Measurements from ENCODE around the gene B4GALNT1.
"Not testable (repeated sequence)": the region's sequence is repeated elsewhere in the genome, so short reads cannot be mapped to it uniquely, and the experiment has no call there.

Gene B4GALNT1

DNA sequence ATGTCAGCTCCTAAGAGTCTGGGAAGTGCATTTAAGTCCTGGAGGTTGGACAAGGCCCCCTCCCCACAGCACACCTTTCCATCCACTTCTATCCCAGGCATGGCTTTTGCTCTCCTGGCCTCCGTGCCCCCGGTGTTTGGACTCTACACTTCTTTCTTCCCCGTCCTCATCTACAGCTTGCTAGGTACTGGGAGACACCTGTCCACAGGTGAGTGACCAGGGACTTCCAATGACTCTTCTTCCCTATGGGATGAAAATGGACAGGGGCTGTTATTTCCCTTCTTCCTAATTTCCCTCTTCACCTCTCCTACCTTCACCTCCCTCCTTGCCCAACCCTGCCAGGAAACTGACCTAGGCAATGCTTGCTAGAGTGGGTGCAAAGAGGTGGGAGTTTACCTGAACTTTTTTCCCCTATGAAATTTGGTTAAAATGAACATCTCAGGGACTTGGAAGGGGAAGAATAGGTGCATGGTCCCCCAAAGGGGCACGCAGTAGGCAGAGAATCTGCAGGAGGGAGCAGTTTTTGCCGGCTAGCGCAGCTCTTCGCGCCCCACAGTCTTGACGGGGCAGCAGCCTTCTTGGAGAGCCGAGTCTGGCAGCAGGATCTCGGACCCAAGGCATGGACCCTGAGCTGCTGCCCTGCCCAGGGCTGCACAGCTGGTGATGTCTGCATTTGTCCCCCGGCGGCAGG is 12.6 kb downstream of the B4GALNT1 start:
- FAIRE-seq, result no peak

DNA sequence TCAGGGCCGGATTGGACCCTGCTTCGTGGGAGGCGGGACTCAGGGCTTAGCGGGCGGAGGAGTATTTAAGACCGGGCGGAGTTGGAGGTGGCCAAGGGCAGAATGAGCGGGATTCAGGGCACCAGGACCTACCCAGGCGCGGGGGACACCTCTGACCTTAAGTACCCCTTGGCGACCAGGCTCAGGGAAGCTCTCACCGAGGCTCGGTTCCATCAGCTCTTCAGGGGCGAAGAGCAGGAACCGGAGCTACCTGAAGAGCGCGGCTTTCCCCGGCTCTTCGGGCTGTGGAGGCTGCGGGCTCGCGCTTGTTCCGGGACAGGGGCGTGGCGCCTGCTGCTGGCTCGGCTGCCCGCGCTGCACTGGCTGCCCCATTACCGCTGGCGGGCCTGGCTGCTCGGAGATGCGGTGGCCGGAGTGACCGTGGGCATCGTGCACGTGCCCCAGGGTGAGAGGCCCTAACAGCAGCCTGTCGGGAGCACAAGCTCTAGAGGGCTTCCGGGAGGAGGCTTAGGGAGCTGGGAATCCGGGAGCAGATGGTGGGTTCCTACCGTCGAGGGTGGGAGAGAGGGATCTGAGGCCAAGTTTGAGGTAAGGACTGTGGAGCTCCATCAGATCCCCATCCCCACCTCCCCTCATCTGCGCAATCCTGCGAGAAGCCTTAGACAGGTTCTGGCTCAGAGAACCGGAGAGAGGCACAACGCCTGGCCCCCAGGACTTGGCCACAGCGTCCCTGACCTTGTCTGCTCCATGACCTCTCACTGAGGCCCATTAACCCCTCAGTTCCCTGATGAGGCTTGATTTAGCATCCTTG is 13.4 kb downstream of the B4GALNT1 start:
- no peak for FAIRE-seq

DNA sequence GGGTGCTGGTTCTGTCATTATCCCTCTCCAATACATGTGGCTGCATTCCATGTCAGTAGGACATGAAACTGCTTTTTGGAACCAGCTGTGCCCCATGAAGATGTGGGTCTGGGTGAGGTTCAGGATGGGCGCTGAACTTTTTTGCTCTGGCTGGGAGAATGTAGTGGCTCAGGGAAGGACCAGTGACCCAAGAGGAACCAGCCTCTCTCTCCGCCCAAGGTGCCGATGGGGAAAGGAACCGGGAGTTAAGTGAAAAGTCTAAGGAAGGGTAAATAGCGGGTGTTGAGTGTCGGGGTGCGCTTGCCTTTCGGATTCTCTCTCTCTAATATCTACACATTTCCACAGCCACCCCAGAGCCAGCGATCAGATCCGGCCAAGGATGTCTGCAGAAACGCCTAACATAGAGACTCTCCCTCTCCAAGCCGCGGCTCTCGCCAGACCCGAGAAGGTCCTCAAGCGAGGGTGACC is 14.0 kb downstream of the B4GALNT1 start:
- FAIRE-seq, result no peak

DNA sequence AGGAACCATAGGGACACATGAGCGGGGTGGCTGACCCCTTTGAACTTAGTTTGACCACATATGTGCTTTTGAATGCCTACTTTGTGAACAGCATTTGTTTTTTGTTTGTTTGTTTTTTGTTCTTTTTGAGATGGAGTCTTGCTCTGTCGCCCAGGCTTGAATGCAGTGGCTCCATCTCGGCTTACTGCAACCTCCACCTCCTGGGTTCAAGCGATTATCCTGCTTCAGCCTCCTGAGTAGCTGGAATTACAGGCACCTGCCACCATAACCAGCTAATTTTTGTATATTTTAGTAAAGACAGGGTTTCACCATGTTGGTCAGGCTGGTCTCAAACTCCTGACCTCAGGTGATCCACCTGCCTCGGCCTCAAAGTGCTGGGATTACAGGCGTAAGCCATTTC is 14.6 kb downstream of the B4GALNT1 start:
- not testable (repeated sequence) for FAIRE-seq

DNA sequence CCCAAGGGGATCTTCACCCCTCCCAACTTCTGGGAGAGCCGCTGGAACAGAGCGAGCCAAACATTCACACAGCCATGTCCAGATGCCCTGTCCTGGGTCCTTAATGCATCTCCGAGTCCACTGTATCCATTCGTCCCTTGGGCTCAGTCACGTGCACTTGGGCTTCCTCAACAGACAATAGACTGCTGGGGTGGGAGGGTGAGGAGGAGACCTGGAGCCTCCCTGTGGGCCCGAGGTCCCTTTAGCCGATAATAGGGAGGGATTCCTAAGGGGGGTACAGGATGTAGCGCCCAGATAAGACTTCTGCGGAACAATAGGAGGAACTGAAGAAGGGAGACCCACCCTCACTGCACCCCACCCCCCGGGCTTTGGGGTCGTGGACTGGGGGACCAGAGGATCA is 15.1 kb downstream of the B4GALNT1 start:
- FAIRE-seq, result no peak

DNA sequence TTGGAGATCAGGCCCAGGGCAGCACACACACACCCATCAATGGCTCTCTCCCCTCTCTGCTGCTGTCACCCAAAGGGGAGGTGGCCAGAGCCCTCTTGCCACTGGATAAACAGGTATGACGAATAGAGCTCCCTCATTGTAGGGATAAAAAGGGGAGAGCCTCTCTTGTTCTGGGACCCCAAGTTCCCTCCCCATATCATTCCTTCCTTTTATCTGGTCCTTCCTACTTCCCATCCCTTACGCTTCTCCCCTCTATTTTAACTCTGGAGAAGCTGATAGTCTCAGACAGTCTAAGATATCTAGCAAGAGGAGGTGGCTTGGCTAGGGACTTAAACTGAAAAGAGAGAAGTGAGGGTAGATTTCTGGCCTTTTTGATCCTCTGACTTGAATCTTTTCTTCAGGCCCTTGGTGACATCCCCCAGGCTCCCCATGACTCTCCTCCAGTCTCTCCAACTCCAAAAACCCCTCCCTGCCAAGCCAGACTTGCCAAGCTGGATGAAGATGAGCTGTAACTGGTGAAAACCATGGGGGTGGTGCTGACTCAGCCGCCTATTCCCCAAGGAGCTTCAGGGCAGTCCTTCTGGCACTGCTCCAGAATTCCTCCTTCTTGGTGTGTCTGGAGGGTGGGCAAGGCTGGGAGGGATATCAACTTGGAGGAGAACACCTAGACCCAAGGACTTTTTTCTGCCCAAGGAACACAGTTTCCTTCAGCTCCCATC is 16.5 kb downstream of the B4GALNT1 start:
- FAIRE-seq, result no peak

DNA sequence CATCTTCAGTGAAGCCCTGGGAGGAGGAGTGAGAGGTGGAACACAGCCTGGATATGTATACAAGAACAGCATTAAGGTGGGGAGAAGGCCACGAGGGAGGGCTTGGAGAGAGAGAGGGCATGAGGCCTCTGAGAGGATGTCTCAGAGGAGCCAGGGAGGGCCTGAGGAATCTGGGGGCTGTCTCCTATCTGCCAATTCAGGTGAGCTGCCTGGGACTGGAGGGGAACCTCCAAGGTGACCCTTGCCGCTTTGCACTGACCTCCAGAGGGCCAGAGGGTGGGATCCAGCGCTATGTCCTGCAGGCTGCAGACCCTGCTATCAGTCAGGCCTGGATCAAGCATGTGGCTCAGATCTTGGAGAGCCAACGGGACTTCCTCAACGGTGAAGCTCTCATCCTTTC is 17.4 kb downstream of the B4GALNT1 start:
- FAIRE-seq, result no peak

DNA sequence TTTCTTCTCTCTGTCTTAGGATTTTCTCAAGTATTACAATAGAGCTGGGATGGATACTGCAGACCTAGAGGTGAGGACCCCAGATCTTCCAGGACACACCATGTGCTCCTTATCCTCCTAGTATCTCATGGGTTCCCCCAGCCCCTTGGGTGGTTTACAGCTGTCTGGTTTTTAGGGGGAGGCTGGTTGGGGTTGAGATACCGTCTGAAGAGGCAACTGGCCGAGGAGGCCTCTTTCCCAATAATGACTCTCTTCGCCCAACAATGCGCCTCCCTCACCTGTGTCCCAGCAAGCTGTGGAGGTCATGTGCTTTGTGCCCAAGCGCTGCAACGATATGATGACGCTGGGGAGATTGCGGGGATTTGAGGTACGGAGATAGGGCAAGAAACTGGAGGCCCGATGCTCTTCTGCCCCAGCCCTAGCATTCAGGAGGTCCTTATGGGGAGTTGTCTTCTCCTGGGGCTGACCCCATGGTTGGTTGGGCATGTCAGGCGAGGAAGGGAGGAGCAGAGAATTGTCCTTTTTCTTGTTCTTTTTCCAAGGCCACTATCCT is 18.0 kb downstream of the B4GALNT1 start:
- no peak for FAIRE-seq

DNA sequence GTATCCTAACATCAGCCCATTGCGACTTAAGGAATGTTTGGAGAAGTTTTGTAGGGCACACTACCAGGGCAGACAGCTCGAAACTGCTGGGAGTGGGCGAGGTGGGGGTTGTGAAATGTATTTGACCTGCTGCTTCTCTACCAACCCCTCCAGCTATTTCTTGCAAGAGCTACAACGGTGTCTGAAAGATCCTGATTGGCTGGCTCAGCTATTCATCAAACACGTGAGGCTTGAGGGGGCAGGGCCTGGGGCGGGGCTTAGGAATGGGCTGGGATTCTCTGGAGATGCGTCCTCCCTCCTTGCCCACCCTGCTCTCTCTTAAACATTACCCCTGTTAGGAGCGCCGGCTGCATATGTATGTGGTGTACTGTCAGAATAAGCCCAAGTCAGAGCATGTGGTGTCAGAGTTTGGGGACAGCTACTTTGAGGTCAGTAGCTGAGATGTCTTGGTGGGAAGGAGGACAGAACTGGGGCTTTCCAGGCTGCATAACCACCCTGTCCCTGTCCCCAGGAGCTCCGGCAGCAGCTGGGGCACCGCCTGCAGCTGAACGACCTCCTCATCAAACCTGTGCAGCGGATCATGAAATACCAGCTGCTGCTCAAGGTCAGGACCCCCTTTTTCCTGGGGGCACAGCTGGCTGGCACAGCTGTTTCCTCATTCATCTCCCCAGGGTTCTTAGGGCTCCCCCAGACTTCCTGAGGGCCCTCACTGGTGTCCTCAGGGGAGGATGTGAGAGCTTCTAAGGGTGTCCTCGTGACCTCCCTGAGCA is 18.6 kb downstream of the B4GALNT1 start:
- FAIRE-seq, result no peak

DNA sequence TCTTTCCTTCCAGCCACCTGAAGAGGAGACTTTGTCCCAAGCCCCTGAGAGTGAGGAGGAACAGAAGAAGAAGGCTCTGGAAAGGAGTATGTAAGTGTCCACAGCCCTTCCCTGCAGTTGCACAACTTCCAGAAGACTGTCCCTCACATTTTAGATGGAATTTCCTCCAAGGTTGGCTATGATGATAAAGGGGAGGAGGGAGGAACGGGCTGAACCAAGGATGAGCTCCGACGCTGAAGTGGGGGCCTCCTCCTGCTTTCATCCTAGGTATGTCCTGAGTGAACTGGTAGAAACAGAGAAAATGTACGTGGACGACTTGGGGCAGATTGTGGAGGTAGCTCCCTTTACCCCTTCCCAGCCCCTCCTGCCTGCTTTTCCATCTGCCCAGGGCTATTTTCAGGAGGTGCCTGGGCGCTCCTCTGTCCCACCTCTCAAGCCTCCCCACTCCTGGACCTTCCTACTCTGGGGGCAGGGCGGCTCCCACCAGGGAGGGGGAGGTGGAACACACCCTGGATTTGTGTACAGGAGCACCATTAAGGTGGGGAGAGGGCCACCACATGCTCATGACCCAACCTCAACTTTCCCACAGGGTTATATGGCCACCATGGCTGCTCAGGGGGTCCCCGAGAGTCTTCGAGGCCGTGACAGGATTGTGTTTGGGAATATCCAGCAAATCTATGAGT is 19.4 kb downstream of the B4GALNT1 start:
- FAIRE-seq, result no peak

DNA sequence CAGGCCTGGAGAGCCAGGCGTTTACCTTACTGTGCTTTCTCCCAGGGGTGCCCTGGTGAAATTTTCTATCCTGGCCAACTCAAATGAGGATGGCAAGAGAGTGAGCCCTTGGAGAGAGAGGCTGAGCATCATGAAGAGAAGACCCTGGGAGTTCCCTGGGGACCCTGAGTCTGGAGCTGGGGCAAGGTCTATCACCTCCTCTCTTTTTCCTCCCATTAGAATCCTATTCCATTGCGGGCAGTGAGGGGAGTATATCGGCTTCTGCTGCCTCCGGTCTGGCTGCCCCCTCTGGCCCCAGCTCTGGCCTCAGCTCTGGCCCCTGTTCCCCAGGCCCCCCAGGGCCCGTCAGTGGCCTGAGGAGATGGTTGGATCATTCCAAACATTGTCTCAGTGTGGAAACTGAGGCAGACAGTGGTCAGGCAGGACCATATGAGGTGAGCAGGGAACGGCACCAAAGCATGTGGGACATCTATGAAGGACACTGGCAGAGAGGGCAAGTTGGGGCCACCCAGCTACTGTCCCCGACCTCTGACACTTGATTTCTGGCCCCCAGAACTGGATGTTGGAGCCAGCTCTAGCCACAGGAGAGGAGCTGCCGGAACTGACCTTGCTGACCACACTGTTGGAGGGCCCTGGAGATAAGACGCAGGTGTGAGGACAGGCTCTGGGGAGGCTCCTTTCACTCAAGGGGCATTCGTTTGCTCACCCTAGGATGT is 20.1 kb downstream of the B4GALNT1 start:
- FAIRE-seq, result no peak

DNA sequence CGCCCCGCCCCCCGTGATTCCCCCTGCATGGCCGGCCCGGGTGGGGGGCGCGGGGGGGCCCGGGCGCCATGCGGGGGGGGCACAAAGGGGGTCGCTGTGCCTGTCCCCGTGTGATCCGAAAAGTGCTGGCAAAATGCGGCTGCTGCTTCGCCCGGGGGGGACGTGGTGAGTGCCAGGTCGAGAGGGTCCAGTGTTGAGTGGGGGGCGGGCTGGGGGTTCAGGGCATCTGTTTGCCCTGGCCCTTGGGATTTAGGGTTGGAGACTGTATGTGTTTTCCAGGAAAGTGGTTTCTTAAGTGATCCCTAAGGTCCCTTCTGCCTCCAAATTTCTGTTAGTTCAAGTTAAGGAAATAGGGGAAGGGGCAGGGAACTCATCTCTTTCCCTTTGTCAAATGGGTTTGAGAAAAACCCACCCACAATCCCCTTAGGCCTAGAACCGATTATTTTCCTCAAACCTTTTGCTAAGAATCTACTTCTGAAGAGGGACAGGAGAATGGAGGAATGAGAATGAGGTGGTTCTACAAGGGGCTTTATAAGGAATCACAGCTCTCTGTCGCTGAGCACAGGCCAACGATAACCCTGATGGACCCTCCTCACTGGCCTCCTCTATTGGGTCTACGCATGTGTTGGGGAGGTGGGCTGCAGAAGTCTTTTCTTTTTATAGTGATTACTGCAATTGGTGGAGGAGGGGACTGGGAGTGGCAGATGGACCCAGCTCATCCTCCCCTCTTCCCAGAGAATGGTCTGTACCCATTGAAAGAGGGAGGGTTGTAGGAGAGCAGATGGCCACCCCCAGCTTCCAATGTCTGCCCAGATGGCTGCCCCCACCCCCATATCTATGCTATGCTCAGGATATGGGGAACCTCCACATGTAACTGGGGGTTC is 20.9 kb downstream of the B4GALNT1 start:
- no peak for FAIRE-seq

DNA sequence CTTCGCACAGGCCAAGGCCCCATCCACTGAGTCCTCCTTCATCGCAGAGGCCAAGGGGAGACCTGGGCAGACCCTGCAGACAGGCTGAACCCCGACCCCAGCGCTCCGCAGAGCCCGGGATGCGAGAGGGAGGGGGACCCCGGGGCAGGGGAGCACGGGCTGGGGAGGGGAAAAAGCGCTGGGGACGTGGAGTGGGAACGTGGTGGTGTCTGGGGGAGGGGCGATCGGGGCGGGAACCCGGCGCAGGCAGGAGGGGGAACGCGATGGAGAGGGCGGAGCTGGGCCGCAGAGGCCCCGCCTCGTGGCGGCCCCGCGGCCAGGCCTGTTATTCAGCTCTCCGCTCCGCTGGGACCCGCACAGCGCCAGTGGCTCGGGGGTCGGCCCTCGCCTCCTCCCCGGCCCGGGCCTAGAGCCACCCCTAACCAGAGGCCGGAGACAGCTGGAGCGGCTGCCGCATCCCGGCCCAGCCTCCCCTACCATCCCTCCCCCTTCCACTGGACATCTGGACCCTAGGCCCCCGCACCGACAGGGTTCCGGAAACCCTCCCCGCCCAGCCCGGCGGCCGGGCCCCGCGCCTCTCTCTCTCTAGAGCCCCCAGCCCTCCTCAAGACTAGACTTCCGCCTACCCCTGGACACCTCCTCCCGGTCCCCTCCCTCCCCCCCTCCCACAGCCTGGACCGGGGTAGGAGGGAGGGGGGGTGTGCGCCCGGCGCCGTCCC is 21.7 kb downstream of the B4GALNT1 start, which contains the start of gene ARHGEF25:
ARHGEF25 (plus strand) TSS at position 328 of the 719 bp plus-strand sequence. CDS start 460 bp downstream, outside the sequence.
- no peak for FAIRE-seq

DNA sequence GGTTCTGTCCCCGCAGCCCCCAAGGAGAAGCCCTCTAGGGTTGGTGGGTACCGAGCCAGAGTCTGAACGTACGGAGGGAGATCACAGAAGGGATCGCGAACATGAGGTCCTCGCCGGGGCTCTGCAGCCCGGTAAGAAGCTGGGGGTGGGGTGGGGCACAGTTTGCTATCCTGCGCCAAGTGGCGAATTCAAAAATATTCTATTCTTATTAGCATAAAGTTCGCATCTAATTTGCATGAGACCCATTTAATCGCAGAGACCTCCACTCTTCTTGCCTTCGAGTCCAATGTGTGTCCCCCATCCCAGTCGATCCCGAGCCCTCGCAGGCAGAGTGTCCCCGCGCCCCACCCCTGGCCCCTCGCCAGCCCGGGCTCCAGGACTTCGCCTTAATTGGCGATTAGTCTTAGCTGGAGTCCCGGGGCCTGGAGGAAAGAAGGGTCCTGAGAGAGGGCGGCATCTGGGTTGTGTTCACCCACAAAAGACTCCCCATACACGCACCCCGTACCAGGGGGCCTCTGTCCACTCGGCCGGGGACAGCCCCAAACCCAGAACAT is 22.4 kb downstream of the B4GALNT1 start:
- no peak for FAIRE-seq

DNA sequence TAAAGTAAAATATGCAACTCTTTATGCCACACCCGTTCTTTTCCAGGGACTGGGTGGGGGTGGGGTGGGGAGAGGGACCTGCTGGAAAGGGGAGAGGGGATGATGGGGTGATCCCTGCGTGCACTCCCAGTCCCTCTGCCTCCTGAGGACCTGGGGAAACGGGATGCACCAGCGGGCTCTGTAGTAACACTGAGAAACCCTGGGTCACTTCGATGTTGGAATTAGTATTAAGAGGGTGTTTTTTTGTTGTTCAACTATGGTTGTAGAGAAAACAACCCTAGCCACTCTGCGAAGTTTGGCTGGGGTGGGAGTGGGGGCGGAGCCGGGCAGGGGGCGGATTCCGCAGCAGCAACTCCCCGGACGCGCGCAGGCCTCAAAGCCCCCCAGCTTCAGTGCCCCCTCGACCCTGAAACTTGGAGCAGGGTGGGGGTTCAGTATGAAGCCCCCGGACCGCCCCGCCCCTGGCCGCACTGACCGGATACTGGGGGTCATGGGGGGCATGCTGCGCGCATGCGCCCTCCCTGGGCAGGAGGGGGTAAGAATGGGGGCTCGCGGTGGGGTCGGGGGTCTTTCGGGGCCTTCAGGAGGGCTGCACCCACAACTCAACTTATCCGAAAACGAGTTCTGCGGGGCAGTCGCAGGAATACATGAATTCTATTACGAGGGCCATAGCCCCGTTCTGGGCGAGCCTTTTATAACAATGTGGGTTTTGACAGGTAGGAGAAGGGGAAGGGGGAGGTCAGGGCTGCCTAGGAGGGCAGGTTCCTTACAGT is 23.0 kb downstream of the B4GALNT1 start:
- FAIRE-seq, result no peak

DNA sequence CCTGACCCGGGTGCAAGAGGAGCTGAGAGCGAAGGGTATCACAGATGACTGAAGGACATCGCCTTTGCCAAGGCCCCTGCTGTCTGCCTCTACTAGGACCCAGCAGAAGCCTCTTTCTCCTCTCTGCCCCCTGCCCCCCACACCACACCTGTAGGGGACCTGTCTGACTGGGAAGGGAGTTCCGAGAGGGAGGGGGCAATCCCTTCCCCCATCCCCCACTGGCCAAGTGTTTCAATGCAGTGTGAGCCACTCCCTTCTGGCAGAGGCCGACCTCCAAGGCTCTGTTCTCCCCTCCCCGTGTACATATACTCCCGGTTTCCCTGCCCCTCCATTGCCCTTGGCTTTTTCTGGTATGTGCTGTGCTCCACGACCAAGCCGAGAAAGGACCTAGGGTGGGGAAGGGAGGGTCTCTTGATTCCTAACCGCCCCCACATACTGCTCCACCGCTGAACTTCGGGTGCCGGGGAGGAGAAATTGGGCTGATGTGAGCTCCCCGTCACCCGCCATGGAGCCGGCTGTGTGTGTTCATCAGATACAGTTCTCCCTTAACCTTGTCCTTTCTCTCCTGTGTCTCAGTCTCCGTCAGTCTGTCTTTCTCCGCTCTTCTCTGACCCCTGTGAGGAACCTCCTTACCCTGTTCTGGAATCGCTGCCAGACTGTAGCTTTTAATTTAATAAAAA is 23.8 kb downstream of the B4GALNT1 start:
- FAIRE-seq, result no peak

DNA sequence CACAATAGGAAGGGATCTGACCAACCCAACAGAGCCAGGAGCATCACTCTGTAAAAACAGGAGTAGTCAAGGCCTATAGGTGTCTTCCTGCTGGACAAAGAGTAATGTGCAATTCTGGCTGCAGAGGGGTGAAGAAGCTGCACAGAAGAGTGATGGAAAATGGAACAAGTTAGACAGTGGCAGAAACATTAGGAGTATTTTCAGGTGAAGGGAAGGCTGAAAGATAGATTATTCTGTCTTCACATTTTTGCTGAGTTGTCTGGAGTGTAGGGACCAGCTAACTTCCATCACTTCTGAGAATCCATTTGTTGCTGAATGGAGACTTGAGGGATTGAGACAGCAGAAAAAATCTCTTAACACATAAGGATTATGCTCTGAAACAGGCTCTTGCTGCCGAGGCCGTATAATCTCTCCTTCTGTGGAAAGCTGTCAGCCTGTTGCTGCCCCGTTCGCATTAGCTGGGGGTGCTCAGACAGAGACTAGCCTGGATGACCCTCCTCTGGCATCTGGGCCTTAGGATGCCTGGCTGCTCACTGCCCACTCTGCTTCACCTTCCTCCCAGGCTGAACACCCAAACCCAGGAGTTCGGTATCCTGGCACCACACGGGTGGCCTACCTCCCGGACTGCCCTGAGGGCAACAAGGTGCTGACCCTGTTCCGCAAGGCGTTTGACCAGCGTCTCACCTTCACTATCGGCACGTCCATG is 24.9 kb downstream of the B4GALNT1 start:
- no peak for FAIRE-seq

Measured in endometrium (tissue), 2 donors.